Measurements from ENCODE around the gene TMX4.

- no peak for TF ChIP-seq EZH2 (IDR thresholded peaks at IDR 0.05; ENCODE audit: borderline replicate concordance, low read length)
- TF ChIP-seq CTCF (IDR thresholded peaks at IDR 0.05; ENCODE audit: low read length), result no peak
Observed at GRCh38 chr20:7994809-7995208, 24.8 kb downstream of the TMX4 start.

Data from OCI-LY1 (cell line).